OCI-LY7 (cell line): ENCODE data around the gene FAM136A. TPM values are rescaled to one million over a fixed set of nuclear protein-coding genes. Genes with fewer than 3 reads are reported as not detected.
"Not testable (repeated sequence)": the region's sequence is repeated elsewhere in the genome, so short reads cannot be mapped to it uniquely, and the experiment has no call there.

Experiments used
- BruUV-seq: library from RNA; stranded (reverse); fragments of 400-500 nt; replicated peaks from 2 replicates; lab custom pipeline; 2021; lab: Mats Ljungman, UMichigan
- CTCF ChIA-PET: fragments of 300-600 bp; sonication (Branson Sonifier 250); formaldehyde crosslinking; loops from one replicate; lab custom pipeline; 2022; ENCODE audit warnings: antibody characterized with exemption; ENCODE audit not compliant: unreplicated experiment; lab: Charles Lee
- POLR2A ChIA-PET: fragments of 300-600 bp; sonication (Branson Sonifier 250); formaldehyde crosslinking; loops from one replicate; lab custom pipeline; 2022; ENCODE audit warnings: antibody characterized with exemption; lab: Charles Lee
- DNase-seq: peaks from one replicate; pipeline ENCODE4 v3.0.0-alpha.2; 2015; ENCODE audit warnings: low spot score
- H2AFZ ChIP-seq: fragments of 200-600 bp; sonication (generic), shearing (Covaris generic); 2 replicates; pipeline ENCODE4 v1.6.1; 2014; ENCODE audit warnings: mild to moderate bottlenecking, antibody characterized with exemption, low read length, moderate library complexity
- H3K27ac ChIP-seq: fragments of 200-600 bp; sonication (generic); 2 replicates; pipeline ENCODE4 v1.5.1; 2014; ENCODE audit warnings: mixed run types, low read depth, mild to moderate bottlenecking, moderate library complexity, low read length, inconsistent platforms; ENCODE audit not compliant: poor library complexity, severe bottlenecking
- H3K36me3 ChIP-seq: fragments of 200-600 bp; sonication (generic); 2 replicates; pipeline ENCODE4 v1.6.1; 2014; ENCODE audit warnings: mild to moderate bottlenecking, antibody characterized with exemption, low read length, moderate library complexity, mixed read lengths; ENCODE audit not compliant: insufficient read depth
- H3K4me1 ChIP-seq: fragments of 200-600 bp; sonication (generic); 2 replicates; pipeline ENCODE4 v1.5.1; 2014; ENCODE audit warnings: mild to moderate bottlenecking, low read length; ENCODE audit not compliant: insufficient read depth, poor library complexity, severe bottlenecking
- H3K4me2 ChIP-seq: fragments of 200-600 bp; sonication (generic); 2 replicates; pipeline ENCODE4 v1.6.1; 2014; ENCODE audit warnings: mild to moderate bottlenecking, low read length
- H3K4me3 ChIP-seq: fragments of 200-600 bp; sonication (generic); 2 replicates; pipeline ENCODE4 v1.5.1; 2014; ENCODE audit warnings: mild to moderate bottlenecking, low read depth, low read length; ENCODE audit not compliant: poor library complexity, severe bottlenecking
- H3K79me2 ChIP-seq: fragments of 200-600 bp; sonication (generic); 2 replicates; pipeline ENCODE4 v1.6.1; 2016; ENCODE audit warnings: low read depth, mild to moderate bottlenecking, low read length, moderate library complexity, mixed read lengths; ENCODE audit not compliant: insufficient read depth
- H3K9me2 ChIP-seq: fragments of 200-600 bp; sonication (generic); 2 replicates; pipeline ENCODE4 v1.6.1; 2016; ENCODE audit warnings: mild to moderate bottlenecking, low read length, mixed read lengths; ENCODE audit not compliant: insufficient read depth
- H3K9me3 ChIP-seq: fragments of 200-600 bp; sonication (generic); 2 replicates; pipeline ENCODE4 v1.6.1; 2014; ENCODE audit warnings: mild to moderate bottlenecking, mixed run types, low read length, mixed read lengths
- H4K20me1 ChIP-seq: fragments of 200-600 bp; sonication (generic); 2 replicates; pipeline ENCODE4 v1.6.1; 2014; ENCODE audit warnings: mild to moderate bottlenecking, antibody characterized with exemption, low read length, moderate library complexity, mixed read lengths; ENCODE audit not compliant: insufficient read depth
- CTCF ChIP-seq: fragments of 200-600 bp; sonication (generic); conservative IDR thresholded peaks from 2 replicates; pipeline ENCODE4 v1.5.1; 2014; ENCODE audit warnings: mild to moderate bottlenecking, antibody characterized with exemption, low read length, moderate library complexity, mixed read lengths
- EZH2phosphoT487 ChIP-seq: fragments of 200-600 bp; sonication (generic); IDR thresholded peaks from 2 replicates; pipeline ENCODE4 v1.6.1; 2018; ENCODE audit warnings: low read depth, borderline replicate concordance, mild to moderate bottlenecking, mixed run types, antibody characterized with exemption, low read length, moderate library complexity, mixed read lengths
- intact Hi-C: fragments of 100-400 bp; cut with micrococcal nuclease; formaldehyde crosslinking; loops from one replicate; pipeline ENCODE4 v1.10.0; 2022; ENCODE audit not compliant: unreplicated experiment
- total RNA-seq, 2 experiments: library from RNA; depleted of rRNA in 1 of 2; stranded (reverse); fragments of >200 nt in 1 of 2; shearing (Covaris generic) in 1 of 2; gene quantifications; 2 replicates each; pipeline ENCODE4 v1.2.3, GENCODE V29; 2014 to 2022

FAM136A gene
- total RNA-seq, 2 experiments from 2014 or later, result 57.2 to 82.2 TPM

GRCh38 chr2:70280242-70280798 is 21.5 kb downstream of the FAM136A start:
- Histone ChIP-seq H2AFZ (no peak overlapping the region), H3K4me3 (no peak overlapping the region), H3K36me3 (peaks cover 95% of the 10 kb centered on the region), H3K27ac (no peak overlapping the region), H3K4me2 (no peak overlapping the region), H4K20me1 (0 out of 2 replicates have a peak, but pooled peaks cover 10% of the 10 kb centered on the region), H3K4me1 (no peaks in the 10 kb centered on the region), H3K79me2 (peaks cover 28% of the 10 kb centered on the region; the same call in 1 of the 2 replicates), H3K9me3 (no peaks in the 10 kb centered on the region), H3K9me2 (no peaks in the 10 kb centered on the region)
- ChIA-PET CTCF (no interaction called here), POLR2A (interaction anchor here (0.5 to 0.7 kb wide), 6 partner anchors 8 to 378 kb away, joined by 3 to 4 read pairs (median 4); partner anchors contain the start of gene SNRPG)
- no peak for DNase-seq
- intact Hi-C loops, result no loop called here
- BruUV-seq, result no TSS peak
- TF ChIP-seq EZH2phosphoT487 (no peak), CTCF (no peak)

DNA sequence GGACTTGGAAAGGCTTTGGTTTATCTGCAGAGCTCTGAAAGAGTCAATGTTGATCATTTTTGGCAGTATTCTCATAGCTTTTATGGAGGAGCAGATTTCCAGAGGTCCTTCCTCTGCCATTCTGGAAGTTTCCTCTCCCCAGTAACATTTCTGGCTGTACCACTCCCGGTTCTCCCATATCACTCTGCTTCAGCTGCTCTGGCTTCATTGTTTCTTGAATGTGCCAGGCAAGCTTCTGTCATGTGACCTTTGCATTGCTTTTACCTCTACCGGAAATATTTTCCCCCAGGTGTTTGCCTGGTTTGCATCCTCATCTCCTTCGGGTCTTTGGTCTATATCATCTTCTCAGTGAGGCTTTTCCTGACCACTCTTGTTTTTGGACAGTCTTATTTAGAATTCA is 31.5 kb downstream of the FAM136A start:
- CTCF ChIA-PET, result no interaction called here
- Histone ChIP-seq H3K9me2 (no peaks in the 10 kb centered on the region), H3K79me2 (no peaks in the 10 kb centered on the region), H3K27ac (no peak overlapping the region), H2AFZ (peak overlapping the region; percentile 86), H3K36me3 (peaks cover 7% of the 10 kb centered on the region; the same call in 1 of the 2 replicates), H3K4me2 (peak overlapping the region; percentile 56), H3K9me3 (no peaks in the 10 kb centered on the region), H3K4me1 (peaks cover 8% of the 10 kb centered on the region), H3K4me3 (no peak overlapping the region), H4K20me1 (no peaks in the 10 kb centered on the region)
- intact Hi-C loops, result no loop called here
- DNase-seq, result peak; percentile 34
- no peak for TF ChIP-seq EZH2phosphoT487
- no peak for TF ChIP-seq CTCF
- POLR2A ChIA-PET, result interaction anchor here (0.6 to 0.7 kb wide), 3 partner anchors 55 to 401 kb away, joined by 3 to 5 read pairs (median 4); no protein-coding TSS in a partner anchor
- BruUV-seq, result no TSS peak

- intact Hi-C loops, H3K27ac ChIP-seq, BruUV-seq, H3K9me3 ChIP-seq, H3K9me2 ChIP-seq, H3K79me2 ChIP-seq, DNase-seq, H3K4me1 ChIP-seq, H3K4me2 ChIP-seq, H3K4me3 ChIP-seq, CTCF ChIA-PET, H4K20me1 ChIP-seq, H3K36me3 ChIP-seq, H2AFZ ChIP-seq: not testable (repeated sequence)
- POLR2A ChIA-PET, result interaction anchor here (0.6 kb wide), 2 partner anchors 69 to 400 kb away, joined by 3 to 5 read pairs; no protein-coding TSS in a partner anchor
These were observed 32.2 kb downstream of the FAM136A start for GRCh38 chr2:70269422-70270302.

DNA sequence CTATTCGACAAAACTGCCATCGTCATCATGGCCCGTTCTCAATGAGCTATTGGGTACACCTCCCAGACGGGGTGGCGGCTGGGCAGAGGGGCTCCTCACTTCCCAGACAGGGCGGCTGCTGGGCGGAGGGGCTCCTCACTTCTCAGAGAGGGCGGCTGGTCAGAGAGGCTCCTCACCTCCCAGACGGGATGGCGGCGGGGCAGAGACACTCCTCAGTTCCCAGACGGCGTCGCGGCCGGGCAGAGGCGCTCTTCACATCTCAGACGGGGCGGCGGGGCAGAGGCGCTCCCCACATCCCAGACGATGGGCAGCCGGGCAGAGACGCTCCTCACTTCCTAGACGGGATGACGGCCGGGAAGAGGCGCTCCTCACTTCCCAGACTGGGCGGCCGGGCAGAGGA is 34.9 kb downstream of the FAM136A start:
- H3K9me3 ChIP-seq, H4K20me1 ChIP-seq, BruUV-seq, DNase-seq, H3K4me2 ChIP-seq, H2AFZ ChIP-seq, H3K36me3 ChIP-seq, POLR2A ChIA-PET, H3K79me2 ChIP-seq, H3K9me2 ChIP-seq, H3K4me1 ChIP-seq, CTCF ChIA-PET, H3K4me3 ChIP-seq, intact Hi-C loops, H3K27ac ChIP-seq: not testable (repeated sequence)
